Glutamatergic neuron (in vitro differentiated cells): Measurements from ENCODE around the gene CHERP. TPM values are rescaled to one million over a fixed set of nuclear protein-coding genes. Genes with fewer than 3 reads are reported as not detected.

Experiments used
- DNase-seq: peaks from one replicate; pipeline ENCODE4 v3.0.0; 2022
- H3K27ac Mint-ChIP-seq: one replicate; pipeline ENCODE4 v1.8.0; 2020; ENCODE audit warnings: mild to moderate bottlenecking, mixed read lengths, inconsistent platforms; ENCODE audit not compliant: unreplicated experiment
- H3K27me3 Mint-ChIP-seq: one replicate; pipeline ENCODE4 v1.8.0; 2020; ENCODE audit warnings: mild to moderate bottlenecking, moderate library complexity, mixed read lengths, inconsistent platforms; ENCODE audit not compliant: unreplicated experiment
- H3K36me3 Mint-ChIP-seq: one replicate; pipeline ENCODE4 v1.8.0; 2020; ENCODE audit warnings: mild to moderate bottlenecking, mixed read lengths, inconsistent platforms; ENCODE audit not compliant: unreplicated experiment
- H3K4me1 Mint-ChIP-seq: one replicate; pipeline ENCODE4 v1.8.0; 2020; ENCODE audit warnings: mild to moderate bottlenecking, low read depth, mixed read lengths, inconsistent platforms; ENCODE audit not compliant: unreplicated experiment
- H3K4me3 Mint-ChIP-seq: one replicate; pipeline ENCODE4 v1.8.0; 2020; ENCODE audit warnings: mild to moderate bottlenecking, mixed read lengths, inconsistent platforms; ENCODE audit not compliant: unreplicated experiment
- H3K9me3 Mint-ChIP-seq: one replicate; pipeline ENCODE4 v1.8.0; 2020; ENCODE audit warnings: mild to moderate bottlenecking, moderate library complexity, mixed read lengths, inconsistent platforms; ENCODE audit not compliant: unreplicated experiment
- CTCF ChIP-seq: fragments of 200-600 bp; sonication (generic); IDR thresholded peaks from one replicate; pipeline ENCODE4 v1.5.0; 2021; ENCODE audit not compliant: partially characterized antibody, unreplicated experiment
- total RNA-seq: library from RNA; stranded (reverse); fragmentation: NEBNext Ultra II Directional; extraction: Animal tissue kit (Norgen Biotek cat#: 25700); gene quantifications from one replicate; pipeline ENCODE4 v1.2.1, GENCODE V29; 2021; ENCODE audit not compliant: unreplicated experiment

CHERP gene
- total RNA-seq, 1 donor from 2014 or later, result 50.7 TPM

- Mint-ChIP-seq H3K27me3 (peaks cover 4% of the 10 kb centered on the region), H3K9me3 (no peaks in the 10 kb centered on the region), H3K4me3 (no peak overlapping the region), H3K27ac (no peak overlapping the region), H3K36me3 (no peaks in the 10 kb centered on the region), H3K4me1 (no peaks in the 10 kb centered on the region)
- DNase-seq, result no peak
- no peak for TF ChIP-seq CTCF
These were observed 16.3 kb downstream of the CHERP start for GRCh38 chr19:16525751-16526481.

GRCh38 chr19:16524991-16525734, 17.1 kb downstream of the CHERP start:
- Mint-ChIP-seq H3K36me3 (no peaks in the 10 kb centered on the region), H3K4me1 (no peaks in the 10 kb centered on the region), H3K9me3 (no peaks in the 10 kb centered on the region), H3K27ac (no peak overlapping the region), H3K27me3 (peaks cover 4% of the 10 kb centered on the region), H3K4me3 (no peak overlapping the region)
- TF ChIP-seq CTCF, result no peak
- DNase-seq, result no peak

DNA sequence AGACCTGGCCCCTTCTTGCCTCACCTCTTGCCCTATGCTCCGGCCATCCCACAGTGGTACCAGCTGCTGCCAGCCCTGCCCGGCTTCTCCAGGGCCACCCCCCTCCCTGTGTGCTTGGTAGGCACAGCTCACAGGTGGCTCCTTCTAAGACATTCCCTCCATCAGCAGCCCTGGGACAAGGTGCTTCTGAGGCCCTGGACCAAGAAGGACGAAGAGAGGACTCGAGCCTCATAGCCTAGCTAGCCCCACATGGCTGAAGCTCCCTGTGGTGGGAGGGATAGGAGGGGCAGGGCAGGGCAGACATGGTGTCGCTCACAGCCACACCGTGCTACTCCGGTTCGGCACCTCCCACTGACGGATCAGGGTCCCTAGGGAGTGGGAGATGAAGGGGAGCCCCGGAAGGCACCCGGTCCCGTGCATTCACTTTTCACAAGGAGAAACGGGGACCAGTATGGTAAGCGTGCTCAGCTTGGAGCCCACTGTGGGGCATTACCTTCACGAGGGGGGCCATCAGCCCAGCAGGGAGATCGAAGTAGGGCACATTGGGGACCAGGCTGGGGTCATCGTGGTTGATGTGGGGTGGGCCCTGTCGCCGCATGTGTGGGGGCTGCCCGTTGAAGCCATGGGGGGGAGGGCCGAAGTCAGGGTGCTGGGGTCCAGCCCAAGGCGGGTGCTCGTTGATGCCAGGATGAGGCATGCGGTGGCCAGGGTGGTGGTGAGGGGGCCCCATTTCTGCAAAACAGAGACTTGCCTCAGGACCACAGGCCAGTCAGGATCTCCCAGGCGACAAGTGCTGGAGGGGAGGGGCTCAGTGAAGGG, 19.5 kb downstream of the CHERP start:
- peaks cover 1% of the 10 kb centered on the region for H3K27me3 Mint-ChIP-seq
- no peak for DNase-seq
- H3K9me3 Mint-ChIP-seq, result no peaks in the 10 kb centered on the region
- no peaks in the 10 kb centered on the region for H3K36me3 Mint-ChIP-seq
- no peak overlapping the region for H3K4me3 Mint-ChIP-seq
- no peak overlapping the region for H3K27ac Mint-ChIP-seq
- H3K4me1 Mint-ChIP-seq, result no peaks in the 10 kb centered on the region
- no peak for TF ChIP-seq CTCF

DNA sequence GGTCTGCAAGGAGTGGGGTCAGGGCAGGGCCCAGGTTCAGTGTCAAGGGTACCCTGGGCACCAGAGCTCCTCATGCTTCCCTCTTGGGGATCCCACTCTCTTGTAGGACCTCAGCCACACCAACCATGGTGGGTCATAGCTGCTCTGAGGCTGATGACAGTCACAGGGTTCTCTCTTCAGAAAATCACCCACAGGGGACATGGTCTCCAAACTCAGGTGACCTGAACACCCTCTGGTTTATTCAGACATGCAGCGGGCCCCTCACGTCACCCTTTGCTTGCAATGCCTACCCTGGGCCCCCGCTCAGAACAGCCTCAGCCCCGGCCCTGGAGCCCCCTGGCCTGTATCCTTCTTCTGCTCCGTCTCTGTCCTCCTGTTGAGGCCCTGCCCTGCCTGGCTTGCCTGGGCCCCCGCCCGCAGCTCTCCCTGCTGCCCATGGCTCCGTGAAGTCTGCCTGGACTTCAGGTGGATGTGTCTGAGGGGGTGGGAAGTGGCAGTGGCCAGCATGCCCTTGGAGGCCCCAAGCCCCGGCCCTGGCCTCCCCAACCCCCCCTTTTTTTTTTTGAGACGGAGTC, 20.4 kb downstream of the CHERP start:
- no peaks in the 10 kb centered on the region for H3K9me3 Mint-ChIP-seq

More for the DNA sequence above, 20.4 kb downstream of the CHERP start:
- no peaks in the 10 kb centered on the region for H3K36me3 Mint-ChIP-seq
- no peak for TF ChIP-seq CTCF
- H3K27me3 Mint-ChIP-seq, result peaks cover 1% of the 10 kb centered on the region
- H3K4me1 Mint-ChIP-seq, result no peaks in the 10 kb centered on the region
- no peak overlapping the region for H3K27ac Mint-ChIP-seq
- H3K4me3 Mint-ChIP-seq, result no peak overlapping the region
- no peak for DNase-seq
